H9 (cell line): Measurements from ENCODE around the gene ELAPOR2. TPM values are rescaled to one million over a fixed set of nuclear protein-coding genes. Genes with fewer than 3 reads are reported as not detected.

ENCODE experiments used
- DNase-seq: peaks from one replicate; pipeline ENCODE4 v3.0.0-alpha.2; 2017
- H2AFZ ChIP-seq: one replicate; pipeline ENCODE4 v1.6.1; 2013; ENCODE audit warnings: mild to moderate bottlenecking, low read length, control low read depth, moderate library complexity
- H2AK5ac ChIP-seq: 2 replicates; pipeline ENCODE4 v1.6.1; 2013; ENCODE audit warnings: low read length, control low read depth, mixed read lengths; ENCODE audit not compliant: insufficient read length
- H2BK120ac ChIP-seq: one replicate; pipeline ENCODE4 v1.6.1; 2013; ENCODE audit warnings: low read depth, mild to moderate bottlenecking, low read length, control low read depth, inconsistent platforms; ENCODE audit not compliant: poor library complexity, severe bottlenecking
- H2BK12ac ChIP-seq: 2 replicates; pipeline ENCODE4 v1.6.1; 2013; ENCODE audit warnings: low read length, control low read depth, mixed read lengths, low read depth; ENCODE audit not compliant: insufficient read length
- H2BK15ac ChIP-seq: 2 replicates; pipeline ENCODE4 v1.6.1; 2013; ENCODE audit warnings: low read depth, low read length, control low read depth
- H2BK20ac ChIP-seq: one replicate; pipeline ENCODE4 v1.6.1; 2013; ENCODE audit warnings: low read depth, mild to moderate bottlenecking, low read length, control low read depth, inconsistent platforms; ENCODE audit not compliant: poor library complexity, severe bottlenecking
- H2BK5ac ChIP-seq: 2 replicates; pipeline ENCODE4 v1.6.1; 2013; ENCODE audit warnings: low read length, control low read depth, mixed read lengths; ENCODE audit not compliant: insufficient read length
- H3K14ac ChIP-seq: 2 replicates; pipeline ENCODE4 v1.6.1; 2013; ENCODE audit warnings: low read length, control low read depth; ENCODE audit not compliant: insufficient read depth
- H3K18ac ChIP-seq: 2 replicates; pipeline ENCODE4 v1.6.1; 2013; ENCODE audit warnings: low read depth, mild to moderate bottlenecking, mixed read lengths, low read length, control low read depth; ENCODE audit not compliant: insufficient read length
- H3K23ac ChIP-seq: 2 replicates; pipeline ENCODE4 v1.6.1; 2013; ENCODE audit warnings: low read length, control low read depth, mixed read lengths, low read depth; ENCODE audit not compliant: insufficient read length
- H3K23me2 ChIP-seq: 2 replicates; pipeline ENCODE4 v1.6.1; 2013; ENCODE audit warnings: low read depth, mild to moderate bottlenecking, mixed read lengths, low read length, control low read depth; ENCODE audit not compliant: insufficient read length, poor library complexity, severe bottlenecking
- H3K27ac ChIP-seq: 2 replicates; pipeline ENCODE4 v1.5.1; 2013; ENCODE audit warnings: low read length, control low read depth, mixed read lengths, low read depth; ENCODE audit not compliant: insufficient read length
- H3K27me3 ChIP-seq: 2 replicates; pipeline ENCODE4 v1.6.1; 2013; ENCODE audit warnings: low read length, control low read depth, inconsistent platforms; ENCODE audit not compliant: insufficient read depth
- H3K4ac ChIP-seq: 2 replicates; pipeline ENCODE4 v1.6.1; 2013; ENCODE audit warnings: low read depth, mild to moderate bottlenecking, control low read depth, inconsistent platforms, low read length, moderate library complexity
- H3K4me1 ChIP-seq: 2 replicates; pipeline ENCODE4 v1.6.1; 2013; ENCODE audit warnings: low read length, control low read depth, inconsistent platforms; ENCODE audit not compliant: insufficient read depth
- H3K4me2 ChIP-seq: 2 replicates; pipeline ENCODE4 v1.6.1; 2013; ENCODE audit warnings: low read length, control low read depth, mixed read lengths; ENCODE audit not compliant: insufficient read length, insufficient read depth
- H3K56ac ChIP-seq: 2 replicates; pipeline ENCODE4 v1.6.1; 2013; ENCODE audit warnings: low read depth, mild to moderate bottlenecking, mixed read lengths, low read length, control low read depth; ENCODE audit not compliant: insufficient read length
- H3K79me1 ChIP-seq: 2 replicates; pipeline ENCODE4 v1.6.1; 2013; ENCODE audit warnings: low read depth, mild to moderate bottlenecking, moderate library complexity, low read length, control low read depth, inconsistent platforms; ENCODE audit not compliant: insufficient read depth, poor library complexity, severe bottlenecking
- H3K79me2 ChIP-seq: 2 replicates; pipeline ENCODE4 v1.6.1; 2013; ENCODE audit warnings: low read length, control low read depth, inconsistent platforms; ENCODE audit not compliant: insufficient read depth
- H3K9ac ChIP-seq: 2 replicates; pipeline ENCODE4 v1.6.1; 2013; ENCODE audit warnings: low read length, control low read depth, mixed read lengths; ENCODE audit not compliant: insufficient read length; ENCODE audit errors: extremely low read depth
- H3K9me3 ChIP-seq: one replicate; pipeline ENCODE4 v1.6.1; 2013; ENCODE audit warnings: low read depth, low read length, inconsistent platforms; ENCODE audit not compliant: control insufficient read depth
- H3T11ph ChIP-seq: one replicate; pipeline ENCODE4 v1.6.1; 2013; ENCODE audit warnings: mild to moderate bottlenecking, low read length, control low read depth, inconsistent platforms
- H4K20me1 ChIP-seq: one replicate; pipeline ENCODE4 v1.6.1; 2013; ENCODE audit not compliant: control insufficient read depth, insufficient read length, insufficient read depth
- H4K5ac ChIP-seq: 2 replicates; pipeline ENCODE4 v1.6.1; 2013; ENCODE audit warnings: low read depth, mild to moderate bottlenecking, mixed read lengths, low read length, control low read depth; ENCODE audit not compliant: insufficient read length
- H4K8ac ChIP-seq: replicated peaks from 2 replicates; pipeline ENCODE4 v1.6.1; 2013; ENCODE audit warnings: low read length, control low read depth, mixed read lengths, low read depth; ENCODE audit not compliant: insufficient read length
- H4K91ac ChIP-seq: 2 replicates; pipeline ENCODE4 v1.6.1; 2013; ENCODE audit warnings: low read depth, mild to moderate bottlenecking, moderate library complexity, mixed read lengths, low read length, control low read depth; ENCODE audit not compliant: insufficient read length
- H3K27ac Mint-ChIP-seq, 3 experiments: 2 replicates in 2 of 3; 3 replicates in 1 of 3; pipeline ENCODE4 v1.8.0; 2020 to 2021; ENCODE audit warnings: mixed read lengths in 3 of 3, mild to moderate bottlenecking in 1 of 3, moderate library complexity in 1 of 3
- H3K27me3 Mint-ChIP-seq: 2 replicates; pipeline ENCODE4 v1.8.0; 2021; ENCODE audit warnings: low read depth, mild to moderate bottlenecking, moderate library complexity, mixed read lengths
- H3K36me3 Mint-ChIP-seq, 3 experiments: 2 replicates in 2 of 3; 3 replicates in 1 of 3; pipeline ENCODE4 v1.8.0; 2020 to 2021; ENCODE audit warnings: low read depth in 3 of 3, mixed read lengths in 3 of 3; ENCODE audit not compliant: insufficient read depth in 1 of 3
- H3K4me1 Mint-ChIP-seq, 2 experiments: 2 replicates each; pipeline ENCODE4 v1.8.0; 2020; ENCODE audit warnings: mixed read lengths in 2 of 2
- H3K4me3 Mint-ChIP-seq, 2 experiments: 2 replicates in 1 of 2; 3 replicates in 1 of 2; pipeline ENCODE4 v1.8.0; 2020 to 2021; ENCODE audit warnings: mild to moderate bottlenecking in 2 of 2, mixed read lengths in 2 of 2, moderate library complexity in 1 of 2
- H3K9me3 Mint-ChIP-seq, 2 experiments: 2 replicates in 1 of 2; 3 replicates in 1 of 2; pipeline ENCODE4 v1.8.0; 2020; ENCODE audit warnings: mild to moderate bottlenecking in 2 of 2, mixed read lengths in 2 of 2, moderate library complexity in 1 of 2
- WGBS: extraction: QIAGEN DNeasy Blood & Tissue Kit; methylation state at CpG from one replicate; pipeline ENCODE4 v1.1.7; 2013; ENCODE audit warnings: missing lambda C conversion rate, low lambda C conversion rate, mixed read lengths; ENCODE audit not compliant: insufficient read length; ENCODE audit errors: extremely low coverage; 5-methylcytosine and 5-hydroxymethylcytosine counted together
- total RNA-seq: library from RNA; stranded (reverse); gene quantifications from 2 replicates; pipeline ENCODE4 v1.2.1, GENCODE V29; 2021
- TF ChIP-seq, protein P1 (sequence below): fragments of 200-600 bp; sonication (generic); conservative IDR thresholded peaks from 3 replicates; pipeline ENCODE4 v1.8.0; 2021; ENCODE audit warnings: antibody characterized with exemption, mild to moderate bottlenecking

The ELAPOR2 gene
- total RNA-seq, 1 experiment from 2014 or later = 36.8 TPM

DNA sequence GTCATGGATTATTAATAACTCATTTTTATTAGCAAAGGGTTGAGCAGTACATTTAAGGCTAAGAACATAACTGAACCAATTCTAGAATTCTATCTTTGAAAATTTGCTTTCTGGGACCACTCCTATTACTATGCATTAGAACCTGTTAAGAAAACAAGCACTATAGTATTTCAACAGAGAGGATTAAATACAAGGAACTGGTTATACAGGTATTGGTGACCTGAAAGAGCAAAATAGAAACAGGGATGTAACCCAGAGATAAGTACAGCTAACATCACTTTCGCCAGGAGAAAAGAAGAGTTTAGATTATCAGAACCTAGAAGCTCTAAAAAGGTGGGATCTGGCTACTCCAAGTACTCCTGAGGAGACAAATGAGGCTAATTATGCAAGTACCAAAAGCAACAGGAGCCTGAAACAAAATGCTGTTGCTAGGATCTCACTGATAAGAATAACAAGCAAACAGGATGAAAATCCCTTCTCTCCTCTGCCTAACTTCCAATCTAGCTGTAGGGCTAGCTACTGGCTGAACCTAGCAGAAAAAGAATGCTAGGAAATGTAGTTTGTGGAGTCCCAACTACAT lies 32.1 kb upstream of the ELAPOR2 start:
- Histone ChIP-seq H2AK5ac (no peak overlapping the region), H3K23me2 (no peaks in the 10 kb centered on the region), H3K18ac (no peak overlapping the region), H3K27ac (no peak overlapping the region), H2BK5ac (no peak overlapping the region), H3K56ac (no peak overlapping the region), H3K9ac (no peak overlapping the region), H3K79me2 (no peaks in the 10 kb centered on the region), H4K20me1 (no peaks in the 10 kb centered on the region), H2AFZ (no peak overlapping the region), H2BK120ac (no peak overlapping the region), H3K4me2 (no peak overlapping the region), H2BK20ac (no peak overlapping the region), H3K23ac (no peak overlapping the region), H3K9me3 (no peaks in the 10 kb centered on the region), H3T11ph (no peak overlapping the region), H3K4ac (no peak overlapping the region), H4K8ac (no peak overlapping the region), H2BK15ac (no peak overlapping the region), H4K91ac (no peak overlapping the region), H3K4me1 (no peaks in the 10 kb centered on the region), H2BK12ac (no peak overlapping the region), H3K79me1 (no peaks in the 10 kb centered on the region), H3K27me3 (no peaks in the 10 kb centered on the region), H4K5ac (no peak overlapping the region), H3K14ac (no peak overlapping the region)
- Mint-ChIP-seq H3K27me3 (no peaks in the 10 kb centered on the region), H3K36me3 (peaks cover 0 to 8% (median 2%) of the 10 kb centered on the region in 3 experiments; a peak in 2 of 7 replicates), H3K4me3 (no peak overlapping the region), H3K4me1 (peaks cover 10% of the 10 kb centered on the region in 2 experiments), H3K27ac (0 out of 7 replicates have a peak overlapping the region, but pooled peaks of 1 of the 3 experiments have one; percentile 1), H3K9me3 (peaks cover 10% of the 10 kb centered on the region in 2 experiments; a peak in 4 of 5 replicates)
- DNase-seq = no peak
- TF ChIP-seq, protein P1, sequence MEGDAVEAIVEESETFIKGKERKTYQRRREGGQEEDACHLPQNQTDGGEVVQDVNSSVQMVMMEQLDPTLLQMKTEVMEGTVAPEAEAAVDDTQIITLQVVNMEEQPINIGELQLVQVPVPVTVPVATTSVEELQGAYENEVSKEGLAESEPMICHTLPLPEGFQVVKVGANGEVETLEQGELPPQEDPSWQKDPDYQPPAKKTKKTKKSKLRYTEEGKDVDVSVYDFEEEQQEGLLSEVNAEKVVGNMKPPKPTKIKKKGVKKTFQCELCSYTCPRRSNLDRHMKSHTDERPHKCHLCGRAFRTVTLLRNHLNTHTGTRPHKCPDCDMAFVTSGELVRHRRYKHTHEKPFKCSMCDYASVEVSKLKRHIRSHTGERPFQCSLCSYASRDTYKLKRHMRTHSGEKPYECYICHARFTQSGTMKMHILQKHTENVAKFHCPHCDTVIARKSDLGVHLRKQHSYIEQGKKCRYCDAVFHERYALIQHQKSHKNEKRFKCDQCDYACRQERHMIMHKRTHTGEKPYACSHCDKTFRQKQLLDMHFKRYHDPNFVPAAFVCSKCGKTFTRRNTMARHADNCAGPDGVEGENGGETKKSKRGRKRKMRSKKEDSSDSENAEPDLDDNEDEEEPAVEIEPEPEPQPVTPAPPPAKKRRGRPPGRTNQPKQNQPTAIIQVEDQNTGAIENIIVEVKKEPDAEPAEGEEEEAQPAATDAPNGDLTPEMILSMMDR = no peak
- WGBS = no CpG with 5 or more reads among the region's 1 CpG
